ENCODE data around the gene FANCC. TPM values are rescaled to one million over a fixed set of nuclear protein-coding genes. Genes with fewer than 3 reads are reported as not detected.
A peak's percentile ranks its signal among the peaks of the same experiment; 100 is the strongest.

Gene FANCC
- total and polyA plus RNA-seq, 10 donors = 0.89 to 9.7 (median 6.6) TPM

- intact Hi-C loops (cut with DNase I; ENCODE audit: low total_unique reads) = no loop called here
- H3K27me3 ChIP-seq (replicated peaks in 1 of 7) = peaks cover 5 to 70% (median 25%) of the 10 kb centered on the region in 7 donors
- no peak overlapping the region for H3K4me3 ChIP-seq
- peaks cover 7 to 18% (median 13%) of the 10 kb centered on the region in 6 donors for H3K4me1 ChIP-seq
- DNase-seq = no peak
- no peaks in the 10 kb centered on the region for H3K9me3 ChIP-seq
- H3K36me3 ChIP-seq = no peaks in the 10 kb centered on the region
- WGBS, 5 donors = 92 to 96% (median 94%) methylated on average over 23 to 25 of the region's 25 CpGs
- H3K27ac ChIP-seq = no peak overlapping the region
- TF ChIP-seq CTCF (IDR thresholded peaks at IDR 0.05 in 8 of 11, conservative IDR thresholded peaks at IDR 0.05 in 3 of 11) (no peak), POLR2AphosphoS5 (IDR thresholded peaks at IDR 0.05) (no peak), POLR2A (IDR thresholded peaks at IDR 0.05) (no peak)
Observed at GRCh38 chr9:95351051-95351450, 33.5 kb upstream of the FANCC start.

- 65 to 71% (median 70%) methylated on average over 17 to 18 of the region's 18 CpGs for WGBS, 5 donors
- intact Hi-C loops (cut with DNase I; ENCODE audit: low total_unique reads) = no loop called here
- H3K27ac ChIP-seq = no peak overlapping the region
- H3K4me1 ChIP-seq = peaks cover 7 to 18% (median 13%) of the 10 kb centered on the region in 6 donors
- no peak overlapping the region for H3K4me3 ChIP-seq
- TF ChIP-seq CTCF (IDR thresholded peaks at IDR 0.05 in 8 of 11, conservative IDR thresholded peaks at IDR 0.05 in 3 of 11) = no peak
- no peak for TF ChIP-seq POLR2A (IDR thresholded peaks at IDR 0.05)
- no peak for TF ChIP-seq POLR2AphosphoS5 (IDR thresholded peaks at IDR 0.05)
- peaks cover 5 to 68% (median 25%) of the 10 kb centered on the region in 7 donors for H3K27me3 ChIP-seq (replicated peaks in 1 of 7)
- H3K9me3 ChIP-seq = no peaks in the 10 kb centered on the region
- DNase-seq = no peak
- H3K36me3 ChIP-seq = no peaks in the 10 kb centered on the region
Observed at GRCh38 chr9:95350266-95350665, 32.8 kb upstream of the FANCC start.

GRCh38 chr9:95349091-95350038 is 31.9 kb upstream of the FANCC start:
- peaks cover 5 to 65% (median 25%) of the 10 kb centered on the region in 7 donors for H3K27me3 ChIP-seq (replicated peaks in 1 of 7)
- WGBS, 5 donors = 4 to 18% (median 4%) methylated on average over 26 to 95 of the region's 95 CpGs
- no peak for DNase-seq

More at GRCh38 chr9:95349091-95350038, 31.9 kb upstream of the FANCC start:
- Histone ChIP-seq H3K36me3 (no peaks in the 10 kb centered on the region), H3K9me3 (no peaks in the 10 kb centered on the region), H3K4me1 (peaks cover 7 to 18% (median 13%) of the 10 kb centered on the region in 6 donors), H3K27ac (no peak overlapping the region), H3K4me3 (peak overlapping the region in 6 of 8 donors; percentile 14 to 51 (median 22))
- intact Hi-C loops (cut with DNase I; ENCODE audit: low total_unique reads) = no loop called here
- TF ChIP-seq CTCF (IDR thresholded peaks at IDR 0.05 in 8 of 11, conservative IDR thresholded peaks at IDR 0.05 in 3 of 11) = no peak
- TF ChIP-seq POLR2A (IDR thresholded peaks at IDR 0.05) = no peak
- no peak for TF ChIP-seq POLR2AphosphoS5 (IDR thresholded peaks at IDR 0.05)

Measured in spleen (tissue), 11 donors.